ENCODE results near the gene CAB39.

GRCh38 chr2:230846360-230846759 is 133.7 kb downstream of the CAB39 start:
- TF ChIP-seq HDGF (IDR thresholded peaks at IDR 0.05; ENCODE audit: borderline replicate concordance) (no peak), FOXA1 (IDR thresholded peaks at IDR 0.05) (no peak), SUZ12 (IDR thresholded peaks at IDR 0.05) (no peak), FOXK2 (IDR thresholded peaks at IDR 0.05) (no peak), LEF1 (IDR thresholded peaks at IDR 0.05; ENCODE audit: borderline replicate concordance) (no peak), BHLHE40 (IDR thresholded peaks at IDR 0.05; ENCODE audit: borderline replicate concordance) (no peak), SP1 (IDR thresholded peaks at IDR 0.05) (no peak), TARDBP (IDR thresholded peaks at IDR 0.05) (no peak), NFRKB (IDR thresholded peaks at IDR 0.05) (no peak), ELF4 (IDR thresholded peaks at IDR 0.05) (no peak), L3MBTL2 (conservative IDR thresholded peaks at IDR 0.05) (no peak), FOXM1 (IDR thresholded peaks at IDR 0.05; ENCODE audit: borderline replicate concordance) (no peak)
- TF ChIP-seq, protein P1, sequence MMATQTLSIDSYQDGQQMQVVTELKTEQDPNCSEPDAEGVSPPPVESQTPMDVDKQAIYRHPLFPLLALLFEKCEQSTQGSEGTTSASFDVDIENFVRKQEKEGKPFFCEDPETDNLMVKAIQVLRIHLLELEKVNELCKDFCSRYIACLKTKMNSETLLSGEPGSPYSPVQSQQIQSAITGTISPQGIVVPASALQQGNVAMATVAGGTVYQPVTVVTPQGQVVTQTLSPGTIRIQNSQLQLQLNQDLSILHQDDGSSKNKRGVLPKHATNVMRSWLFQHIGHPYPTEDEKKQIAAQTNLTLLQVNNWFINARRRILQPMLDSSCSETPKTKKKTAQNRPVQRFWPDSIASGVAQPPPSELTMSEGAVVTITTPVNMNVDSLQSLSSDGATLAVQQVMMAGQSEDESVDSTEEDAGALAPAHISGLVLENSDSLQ (IDR thresholded peaks at IDR 0.05) = no peak
